ENCODE measurements around the gene IGFBPL1.
"Not testable (repeated sequence)": the region's sequence is repeated elsewhere in the genome, so short reads cannot be mapped to it uniquely, and the experiment has no call there.

Gene IGFBPL1

GRCh38 chr9:38431116-38431515 lies 6.9 kb upstream of the IGFBPL1 start:
- DNase-seq (ENCODE audit: low read depth) = no peak

- no peak for DNase-seq (ENCODE audit: low read depth)
Observed at GRCh38 chr9:38428062-38428461, 3.8 kb upstream of the IGFBPL1 start.

- DNase-seq (ENCODE audit: low read depth) = no peak
Observed at GRCh38 chr9:38424918-38425317, 664 bp upstream of the IGFBPL1 start.

- no peak for DNase-seq (ENCODE audit: low read depth)
Observed at GRCh38 chr9:38423273-38423972, 831 bp downstream of the IGFBPL1 start.

- no peak for DNase-seq (ENCODE audit: low read depth)
Observed at GRCh38 chr9:38422555-38423260, 1.5 kb downstream of the IGFBPL1 start.

GRCh38 chr9:38421498-38422211 lies 2.6 kb downstream of the IGFBPL1 start:
- no peak for DNase-seq (ENCODE audit: low read depth)

- DNase-seq (ENCODE audit: low read depth) = no peak
Observed at GRCh38 chr9:38419181-38419580, 5.1 kb downstream of the IGFBPL1 start.

- no peak for DNase-seq (ENCODE audit: low read depth)
Observed at GRCh38 chr9:38418366-38418765, 5.9 kb downstream of the IGFBPL1 start.

GRCh38 chr9:38417003-38417945 lies 7.0 kb downstream of the IGFBPL1 start:
- peak; percentile 43 for DNase-seq (ENCODE audit: low read depth)

GRCh38 chr9:38416461-38416860 lies 7.8 kb downstream of the IGFBPL1 start:
- DNase-seq (ENCODE audit: low read depth) = no peak

GRCh38 chr9:38415856-38416255 lies 8.4 kb downstream of the IGFBPL1 start:
- DNase-seq (ENCODE audit: low read depth) = no peak

GRCh38 chr9:38414040-38414723 lies 10.1 kb downstream of the IGFBPL1 start:
- no peak for DNase-seq (ENCODE audit: low read depth)

GRCh38 chr9:38413283-38413682 lies 11.0 kb downstream of the IGFBPL1 start:
- DNase-seq (ENCODE audit: low read depth) = no peak

GRCh38 chr9:38412751-38413150 lies 11.5 kb downstream of the IGFBPL1 start:
- DNase-seq (ENCODE audit: low read depth) = no peak

- DNase-seq (ENCODE audit: low read depth) = no peak
Observed at GRCh38 chr9:38408719-38409118, 15.5 kb downstream of the IGFBPL1 start.

GRCh38 chr9:38406476-38407186 lies 17.6 kb downstream of the IGFBPL1 start:
- DNase-seq (ENCODE audit: low read depth) = no peak

- DNase-seq (ENCODE audit: low read depth) = no peak
Observed at GRCh38 chr9:38405785-38406184, 18.5 kb downstream of the IGFBPL1 start.

- DNase-seq (ENCODE audit: low read depth) = no peak
Observed at GRCh38 chr9:38404314-38404713, 19.9 kb downstream of the IGFBPL1 start.

- no peak for DNase-seq (ENCODE audit: low read depth)
Observed at GRCh38 chr9:38401994-38402393, 22.3 kb downstream of the IGFBPL1 start.

- DNase-seq (ENCODE audit: low read depth) = not testable (repeated sequence)
Observed at GRCh38 chr9:38399191-38399590, 25.1 kb downstream of the IGFBPL1 start.

- DNase-seq (ENCODE audit: low read depth) = no peak
Observed at GRCh38 chr9:38396371-38396671, 27.9 kb downstream of the IGFBPL1 start.
